Measurements from ENCODE around the gene TMEM106C.
"Not testable (repeated sequence)": the region's sequence is repeated elsewhere in the genome, so short reads cannot be mapped to it uniquely, and the experiment has no call there.

Gene TMEM106C

DNA sequence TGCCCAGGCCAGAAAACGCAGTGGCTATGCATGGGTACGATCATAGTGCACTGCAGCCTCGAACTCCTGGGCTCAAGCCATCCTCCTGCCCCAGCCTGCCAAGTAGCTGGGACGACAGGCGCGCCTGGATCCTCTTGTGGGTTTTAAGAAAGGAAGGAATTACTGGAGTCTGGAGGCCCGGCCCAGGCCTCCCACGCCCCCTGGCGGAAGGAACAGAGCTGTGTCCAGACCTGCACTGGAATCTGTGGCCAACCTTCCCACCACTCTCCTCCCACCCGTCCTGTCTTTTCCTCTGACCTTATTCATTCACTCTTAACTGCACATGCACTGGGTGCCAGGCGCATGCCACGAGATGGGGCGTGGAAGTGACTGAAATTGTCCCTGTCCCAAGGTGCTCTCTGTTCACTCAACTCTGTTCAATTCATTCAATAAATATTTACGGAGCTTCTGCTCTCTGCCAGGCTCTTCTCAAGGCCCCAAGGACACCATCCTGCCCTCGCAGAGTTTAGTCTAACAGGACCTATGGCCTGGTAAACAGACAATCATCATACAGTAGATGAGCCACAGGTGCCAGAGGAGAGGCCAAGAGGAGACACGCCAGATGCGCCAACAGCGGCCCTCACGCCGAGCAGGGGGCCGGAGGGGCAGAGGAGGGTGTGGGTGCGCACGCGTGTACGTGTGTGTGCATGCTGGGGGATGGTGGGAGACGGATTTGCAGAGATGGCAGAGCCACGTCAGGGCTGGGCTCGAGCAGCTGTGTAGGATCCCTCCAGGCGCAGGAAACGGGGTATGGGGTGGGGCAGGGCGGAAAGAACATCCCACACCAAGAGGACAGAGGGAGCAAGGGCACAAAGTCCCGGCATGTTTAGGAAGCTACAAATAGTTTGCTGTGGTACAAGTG, 13.7 kb upstream of the TMEM106C start:
- peak; percentile 53 for DNase-seq

GRCh38 chr12:47950856-47951468, 12.4 kb upstream of the TMEM106C start:
- no peak for DNase-seq

GRCh38 chr12:47954058-47954457, 9.3 kb upstream of the TMEM106C start:
- no peak for DNase-seq

GRCh38 chr12:47954467-47955045, 8.8 kb upstream of the TMEM106C start:
- DNase-seq = no peak

GRCh38 chr12:47955059-47955458, 8.3 kb upstream of the TMEM106C start:
- no peak for DNase-seq

- not testable (repeated sequence) for DNase-seq
Measured at GRCh38 chr12:47957671-47958070, 5.7 kb upstream of the TMEM106C start.

DNA sequence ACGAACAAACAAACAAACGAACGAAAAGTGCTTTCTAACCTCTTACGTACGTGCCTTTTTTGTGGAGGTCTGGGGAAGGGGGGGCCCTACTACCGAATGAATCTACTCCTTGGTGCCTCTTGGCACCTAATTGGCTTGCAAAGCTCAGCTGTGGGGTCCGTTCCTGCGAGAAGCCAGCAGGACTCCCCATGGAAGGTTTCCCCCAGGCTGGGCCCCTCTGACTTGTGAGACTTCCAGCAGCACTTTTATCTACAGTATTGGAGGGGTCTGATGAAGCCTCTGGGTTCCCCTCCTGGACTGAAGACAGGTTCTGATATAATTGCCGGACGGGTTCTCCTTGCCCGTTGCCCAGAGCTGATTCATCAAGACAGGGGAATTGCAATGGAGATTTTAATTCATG, 1.2 kb upstream of the TMEM106C start:
- no peak for DNase-seq

- DNase-seq = peak; percentile 14
Measured at GRCh38 chr12:47964106-47964728, 821 bp downstream of the TMEM106C start.

- no peak for DNase-seq
Measured at GRCh38 chr12:47965581-47965980, 2.2 kb downstream of the TMEM106C start.

DNA sequence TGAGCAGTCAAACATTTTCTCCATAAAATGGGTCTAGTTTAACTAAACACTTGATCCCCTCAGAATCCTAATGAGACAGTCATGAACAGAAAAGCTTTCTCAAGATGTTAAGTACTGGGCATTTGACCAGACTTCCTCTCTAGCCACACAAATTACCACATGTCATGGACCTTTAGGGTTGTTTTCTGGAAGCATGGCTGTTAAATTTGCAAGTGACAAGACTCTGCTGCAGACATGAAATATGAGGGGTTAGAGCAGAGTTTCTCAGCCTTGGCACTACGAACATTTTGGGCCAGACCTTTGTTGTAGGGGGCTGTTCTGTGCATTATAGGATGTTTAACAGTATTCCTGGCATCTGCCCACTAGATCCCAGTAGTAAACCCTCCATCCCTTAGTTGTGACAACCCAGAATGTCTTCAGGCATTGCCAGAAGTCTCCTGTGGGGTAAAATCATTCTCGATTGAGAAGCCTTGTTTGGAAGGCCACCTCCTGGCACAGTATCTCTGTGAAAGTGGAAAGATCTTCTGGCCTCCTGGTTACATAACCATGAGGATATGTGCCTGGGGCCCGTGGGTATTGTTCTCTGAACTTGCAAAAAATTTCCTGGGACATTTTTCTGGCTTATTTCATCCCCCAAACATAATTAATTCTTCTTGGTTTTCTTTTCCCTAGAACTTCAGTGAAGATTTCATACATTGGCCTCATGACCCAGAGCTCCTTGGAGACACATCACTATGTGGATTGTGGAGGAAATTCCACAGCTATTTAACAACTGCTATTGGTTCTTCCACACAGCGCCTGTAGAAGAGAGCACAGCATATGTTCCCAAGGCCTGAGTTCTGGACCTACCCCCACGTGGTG, 4.3 kb downstream of the TMEM106C start:
- no peak for DNase-seq

DNA sequence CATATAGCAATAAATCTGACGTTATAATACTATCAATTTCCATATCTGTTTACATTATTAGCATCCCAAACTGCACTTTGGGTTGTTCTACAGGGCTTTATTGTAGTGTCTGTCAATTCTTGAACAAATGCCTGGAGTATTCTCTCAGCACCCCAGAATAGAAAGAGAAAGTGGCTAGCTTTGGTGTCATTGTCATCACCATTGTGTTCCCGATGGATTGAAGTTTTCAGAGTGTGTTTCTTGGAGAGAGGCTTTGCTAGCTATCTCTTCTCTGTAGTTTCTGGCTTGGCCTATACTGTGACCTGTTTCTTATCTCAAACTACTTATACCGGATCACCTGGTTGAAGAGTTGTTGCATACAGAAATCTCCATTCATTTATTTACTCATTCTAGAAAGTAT, 6.4 kb downstream of the TMEM106C start:
- no peak for DNase-seq

GRCh38 chr12:47970843-47971242, 7.4 kb downstream of the TMEM106C start:
- no peak for DNase-seq

- no peak for DNase-seq
Measured at GRCh38 chr12:47972895-47973294, 9.5 kb downstream of the TMEM106C start.

DNA sequence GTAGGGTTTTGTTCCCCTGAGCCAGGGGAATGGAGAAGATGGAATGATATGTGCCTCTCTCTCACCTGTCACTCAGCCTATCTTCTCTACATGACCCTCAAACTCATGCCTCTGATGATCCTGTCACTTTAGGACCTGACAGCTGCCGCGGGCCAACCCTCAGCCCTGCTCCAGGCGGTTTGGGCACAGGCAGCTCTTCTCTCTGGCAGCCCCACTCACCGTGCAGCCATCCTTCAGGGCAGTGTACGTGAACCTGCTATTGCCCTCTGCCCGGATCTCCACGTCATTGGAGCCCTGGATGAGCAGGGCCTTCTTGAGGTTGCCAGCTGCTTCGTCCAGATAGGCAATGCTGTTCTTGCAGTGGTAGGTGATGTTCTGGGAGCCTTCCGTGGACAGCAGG, 10.5 kb downstream of the TMEM106C start:
- DNase-seq = no peak

- no peak for DNase-seq
Measured at GRCh38 chr12:47975036-47975620, 11.7 kb downstream of the TMEM106C start.

DNA sequence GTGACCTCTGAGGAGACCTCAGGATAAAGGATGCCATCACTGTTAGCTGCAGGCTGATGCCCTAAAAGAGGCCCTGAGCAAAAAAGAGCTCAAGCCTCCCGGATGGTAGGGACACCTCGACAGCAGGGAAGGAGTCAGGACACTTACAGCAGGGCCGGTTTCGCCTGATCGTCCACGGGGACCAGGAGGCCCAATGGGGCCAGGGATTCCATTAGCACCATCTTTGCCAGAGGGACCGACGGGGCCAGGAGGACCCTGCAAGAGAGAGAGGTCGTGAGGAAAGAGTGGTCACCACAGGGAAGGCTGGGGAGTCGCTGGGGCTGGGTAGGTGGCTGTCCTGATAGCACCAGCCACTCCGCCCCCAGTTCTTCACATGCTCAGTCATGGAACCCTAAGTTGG, 12.4 kb downstream of the TMEM106C start:
- no peak for DNase-seq

DNA sequence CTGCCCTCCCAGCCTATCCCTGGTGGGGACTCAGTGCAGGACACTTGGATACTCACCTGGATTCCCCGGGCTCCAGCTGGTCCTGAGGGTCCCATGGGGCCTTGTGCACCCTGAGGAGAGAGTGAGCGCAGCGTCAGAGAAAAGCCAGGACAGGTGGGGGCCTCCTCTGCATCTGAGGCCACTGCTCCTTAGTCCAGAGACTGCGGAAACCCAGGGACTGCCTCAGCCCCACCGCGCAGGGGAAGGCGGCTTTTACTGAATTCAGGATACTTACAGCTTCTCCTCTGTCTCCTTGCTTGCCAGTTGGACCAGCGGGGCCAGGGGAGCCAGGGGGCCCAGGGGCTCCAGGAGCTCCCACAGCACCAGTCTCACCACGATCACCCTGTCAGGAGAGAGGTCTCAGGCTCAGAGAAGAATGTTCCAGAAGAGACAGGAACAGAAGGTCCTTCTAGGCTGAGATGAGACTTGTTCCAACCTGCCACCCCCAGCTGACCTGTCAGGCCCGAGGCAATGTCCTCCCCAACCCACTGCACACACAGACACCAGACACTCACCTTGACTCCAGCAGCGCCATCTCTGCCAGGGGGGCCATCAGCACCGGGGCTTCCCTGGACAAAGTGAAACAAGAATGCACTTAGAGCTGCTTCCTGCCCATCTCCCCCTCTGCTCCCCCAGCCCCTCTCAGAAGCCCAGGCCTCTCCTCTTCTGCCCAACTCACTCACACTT, 13.8 kb downstream of the TMEM106C start:
- DNase-seq = no peak

GRCh38 chr12:47977772-47978597, 14.6 kb downstream of the TMEM106C start:
- no peak for DNase-seq

- DNase-seq = no peak
Measured at GRCh38 chr12:47978598-47978873, 15.1 kb downstream of the TMEM106C start.

DNA sequence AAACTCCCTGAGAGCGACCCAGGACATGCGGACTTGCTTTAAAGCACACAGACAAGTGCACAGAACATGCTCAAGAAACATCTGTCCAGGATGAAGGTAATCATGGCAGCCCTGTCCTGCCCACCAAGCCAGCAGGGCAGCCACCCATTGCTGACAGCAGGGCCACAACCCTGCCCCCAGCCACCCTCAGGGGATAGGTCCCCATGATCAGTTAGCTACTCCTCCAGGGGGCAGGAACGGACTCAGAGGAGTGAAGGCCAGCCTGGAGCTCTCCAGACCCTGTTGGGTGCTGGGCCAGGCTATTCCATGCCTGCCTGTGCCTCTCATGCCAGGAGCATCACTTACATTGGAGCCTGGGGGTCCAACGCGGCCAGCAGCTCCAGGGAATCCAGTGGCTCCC, 15.8 kb downstream of the TMEM106C start:
- no peak for DNase-seq

DNA sequence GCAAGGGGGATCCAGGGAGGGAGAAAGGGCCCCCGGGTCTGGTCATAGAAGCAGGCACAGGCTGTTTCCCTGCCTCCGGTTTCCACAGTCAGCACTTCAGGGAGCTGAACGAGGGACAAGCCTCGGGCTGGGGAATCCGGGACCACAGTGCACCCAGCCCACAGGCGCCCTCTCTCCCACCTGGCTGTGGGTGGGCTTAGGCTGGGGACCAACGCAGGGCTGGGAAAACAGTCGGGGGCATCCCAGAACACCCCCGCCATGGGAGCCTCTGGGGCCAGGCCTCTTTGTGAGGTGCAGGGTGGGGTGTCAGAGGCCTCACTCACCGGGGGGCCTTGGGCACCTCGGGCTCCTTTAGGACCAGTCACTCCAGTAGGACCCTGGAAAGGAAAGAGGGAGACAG, 16.3 kb downstream of the TMEM106C start:
- no peak for DNase-seq

All from activated naive CD4-positive, alpha-beta T cell treated with Interleukin-2 at 50 U/mL for 16 hours (primary cell).